K562 (cell line): ENCODE results near the gene IRS2.

ENCODE experiments used
- JUNB ChIP-seq: fragments of 450-650 bp; formaldehyde crosslinking; conservative IDR thresholded peaks from 2 replicates; pipeline ENCODE4 v1.4.0; 2020; ENCODE audit warnings: mild to moderate bottlenecking
- RAD21 ChIP-seq, 2 experiments: fragments of 250-450 bp in 1 of 2; fragments of 450-650 bp in 1 of 2; sonication (Bioruptor Pico) in 1 of 2; formaldehyde crosslinking in 1 of 2; IDR thresholded peaks in 1 of 2; conservative IDR thresholded peaks in 1 of 2; 2 replicates each; pipeline versions ENCODE4 v1.4.0 to v1.8.0; 2020 to 2022; ENCODE audit warnings: mild to moderate bottlenecking in 2 of 2, moderate library complexity in 1 of 2
- TBP ChIP-seq: optimal IDR thresholded peaks from 2 replicates; pipeline ENCODE3; 2011; ENCODE audit warnings: low read depth, low read length, improper control_type of control experiment
- TF ChIP-seq, protein P1 (sequence below), 3 experiments: IDR thresholded peaks in 2 of 3; conservative IDR thresholded peaks in 1 of 3; 2 replicates each; pipeline ENCODE4 v1.5.1; 2011 to 2012; ENCODE audit warnings: low read length in 3 of 3, mild to moderate bottlenecking in 3 of 3, control low read depth in 2 of 3, improper control_type of control experiment in 1 of 3, inconsistent platforms in 1 of 3, low read depth in 1 of 3, mixed read lengths in 1 of 3, moderate library complexity in 1 of 3; ENCODE audit not compliant: insufficient read depth in 2 of 3
- TF ChIP-seq, protein P2 (sequence below): fragments of 250-450 bp; sonication (Bioruptor Pico); IDR thresholded peaks from 2 replicates; pipeline ENCODE4 v1.5.0; 2020; ENCODE audit warnings: mild to moderate bottlenecking, borderline replicate concordance

DNA sequence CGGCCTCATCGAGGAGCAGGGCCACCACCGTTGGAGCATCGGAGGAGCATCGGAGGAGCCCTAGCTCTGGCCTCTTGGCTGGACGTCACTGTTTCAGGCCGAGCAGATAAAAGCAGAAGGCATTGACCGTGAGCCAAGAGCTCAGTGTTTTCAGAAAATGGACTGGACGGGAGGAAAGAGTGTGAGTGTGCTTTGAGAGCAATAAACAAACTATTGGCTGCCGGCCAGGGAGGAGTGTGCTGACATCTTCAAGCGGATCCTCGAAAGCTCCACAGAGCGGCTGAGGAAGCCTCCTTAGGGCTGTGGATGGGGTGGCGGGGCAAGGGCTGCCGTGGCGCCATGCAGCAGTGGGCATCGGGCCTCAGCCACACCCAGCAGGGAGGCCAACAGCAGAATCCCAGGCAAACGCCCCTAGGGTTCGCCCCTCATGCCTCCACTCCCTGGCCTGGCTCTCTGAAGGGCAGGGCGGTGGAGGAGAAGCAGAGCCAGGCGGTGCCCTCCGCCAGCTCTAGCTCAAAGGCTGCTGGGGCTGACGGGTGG is 41.8 kb downstream of the IRS2 start:
- no peak; a peak in 1 of 4 replicates for TF ChIP-seq RAD21 (CRISPR knock-in tag; conservative IDR thresholded peaks at IDR 0.05 in 1 of 2, IDR thresholded peaks at IDR 0.05 in 1 of 2)
- TF ChIP-seq, protein P1, sequence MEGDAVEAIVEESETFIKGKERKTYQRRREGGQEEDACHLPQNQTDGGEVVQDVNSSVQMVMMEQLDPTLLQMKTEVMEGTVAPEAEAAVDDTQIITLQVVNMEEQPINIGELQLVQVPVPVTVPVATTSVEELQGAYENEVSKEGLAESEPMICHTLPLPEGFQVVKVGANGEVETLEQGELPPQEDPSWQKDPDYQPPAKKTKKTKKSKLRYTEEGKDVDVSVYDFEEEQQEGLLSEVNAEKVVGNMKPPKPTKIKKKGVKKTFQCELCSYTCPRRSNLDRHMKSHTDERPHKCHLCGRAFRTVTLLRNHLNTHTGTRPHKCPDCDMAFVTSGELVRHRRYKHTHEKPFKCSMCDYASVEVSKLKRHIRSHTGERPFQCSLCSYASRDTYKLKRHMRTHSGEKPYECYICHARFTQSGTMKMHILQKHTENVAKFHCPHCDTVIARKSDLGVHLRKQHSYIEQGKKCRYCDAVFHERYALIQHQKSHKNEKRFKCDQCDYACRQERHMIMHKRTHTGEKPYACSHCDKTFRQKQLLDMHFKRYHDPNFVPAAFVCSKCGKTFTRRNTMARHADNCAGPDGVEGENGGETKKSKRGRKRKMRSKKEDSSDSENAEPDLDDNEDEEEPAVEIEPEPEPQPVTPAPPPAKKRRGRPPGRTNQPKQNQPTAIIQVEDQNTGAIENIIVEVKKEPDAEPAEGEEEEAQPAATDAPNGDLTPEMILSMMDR (IDR thresholded peaks at IDR 0.05 in 2 of 3, conservative IDR thresholded peaks at IDR 0.05 in 1 of 3; ENCODE audit: insufficient read depth in 2 of 3, low read depth in 1 of 3, low read length in 3 of 3): no peak
- TF ChIP-seq, protein P2, sequence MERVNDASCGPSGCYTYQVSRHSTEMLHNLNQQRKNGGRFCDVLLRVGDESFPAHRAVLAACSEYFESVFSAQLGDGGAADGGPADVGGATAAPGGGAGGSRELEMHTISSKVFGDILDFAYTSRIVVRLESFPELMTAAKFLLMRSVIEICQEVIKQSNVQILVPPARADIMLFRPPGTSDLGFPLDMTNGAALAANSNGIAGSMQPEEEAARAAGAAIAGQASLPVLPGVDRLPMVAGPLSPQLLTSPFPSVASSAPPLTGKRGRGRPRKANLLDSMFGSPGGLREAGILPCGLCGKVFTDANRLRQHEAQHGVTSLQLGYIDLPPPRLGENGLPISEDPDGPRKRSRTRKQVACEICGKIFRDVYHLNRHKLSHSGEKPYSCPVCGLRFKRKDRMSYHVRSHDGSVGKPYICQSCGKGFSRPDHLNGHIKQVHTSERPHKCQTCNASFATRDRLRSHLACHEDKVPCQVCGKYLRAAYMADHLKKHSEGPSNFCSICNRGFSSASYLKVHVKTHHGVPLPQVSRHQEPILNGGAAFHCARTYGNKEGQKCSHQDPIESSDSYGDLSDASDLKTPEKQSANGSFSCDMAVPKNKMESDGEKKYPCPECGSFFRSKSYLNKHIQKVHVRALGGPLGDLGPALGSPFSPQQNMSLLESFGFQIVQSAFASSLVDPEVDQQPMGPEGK (CRISPR knock-in tag): no peak
- TF ChIP-seq JUNB (CRISPR knock-in tag): no peak
- TF ChIP-seq TBP: no peak
